SK-N-DZ (cell line): ENCODE data around the gene TRIM65.

ENCODE experiments used
- DNase-seq: peaks from one replicate; pipeline ENCODE4 v3.0.0-alpha.2; 2015; ENCODE audit warnings: low spot score

The TRIM65 gene

GRCh38 chr17:75917917-75918445 lies 21.2 kb upstream of the TRIM65 start:
- no peak for DNase-seq

- no peak for DNase-seq
Observed at GRCh38 chr17:75917141-75917916, 20.6 kb upstream of the TRIM65 start.

GRCh38 chr17:75915268-75915667 lies 18.5 kb upstream of the TRIM65 start:
- DNase-seq = no peak

- no peak for DNase-seq
Observed at GRCh38 chr17:75914643-75915267, 18.0 kb upstream of the TRIM65 start.

- DNase-seq = no peak
Observed at GRCh38 chr17:75913537-75914210, 16.9 kb upstream of the TRIM65 start.

- DNase-seq = no peak
Observed at GRCh38 chr17:75910699-75911098, 13.9 kb upstream of the TRIM65 start.

GRCh38 chr17:75909812-75910274 lies 13.1 kb upstream of the TRIM65 start:
- DNase-seq = no peak

GRCh38 chr17:75909051-75909811 lies 12.5 kb upstream of the TRIM65 start:
- no peak for DNase-seq

- no peak for DNase-seq
Observed at GRCh38 chr17:75908201-75908600, 11.4 kb upstream of the TRIM65 start.

GRCh38 chr17:75906143-75906884 lies 9.6 kb upstream of the TRIM65 start:
- DNase-seq = no peak

- DNase-seq = peak; percentile 98
Observed at GRCh38 chr17:75904749-75905521, 8.2 kb upstream of the TRIM65 start, which contains the start of gene MRPL38. MRPL38 (minus strand) TSS chr17:75904884; CDS start chr17:75904875, 9 bp downstream.

- DNase-seq = no peak
Observed at GRCh38 chr17:75902406-75902805, 5.7 kb upstream of the TRIM65 start.

- DNase-seq = no peak
Observed at GRCh38 chr17:75901727-75902126, 5.0 kb upstream of the TRIM65 start.

- no peak for DNase-seq
Observed at GRCh38 chr17:75900691-75901533, 4.2 kb upstream of the TRIM65 start.

GRCh38 chr17:75899767-75900468 lies 3.2 kb upstream of the TRIM65 start:
- DNase-seq = no peak

GRCh38 chr17:75899353-75899752 lies 2.6 kb upstream of the TRIM65 start:
- no peak for DNase-seq

GRCh38 chr17:75898791-75899190 lies 2.0 kb upstream of the TRIM65 start:
- no peak for DNase-seq

- no peak for DNase-seq
Observed at GRCh38 chr17:75898065-75898464, 1.3 kb upstream of the TRIM65 start.
